CD14-positive monocyte (primary cell): Measurements from ENCODE around the gene PCDHB7. TPM values are rescaled to one million over a fixed set of nuclear protein-coding genes. Genes with fewer than 3 reads are reported as not detected.

Experiments
- DNase-seq, 3 donors: peaks; one replicate each; pipeline ENCODE4 v3.0.0-alpha.2; 2011 to 2022
- H2AFZ ChIP-seq: 2 replicates; pipeline ENCODE4 v1.6.0; 2012; ENCODE audit warnings: mild to moderate bottlenecking, low read depth, low read length, inconsistent platforms; ENCODE audit not compliant: insufficient read depth, poor library complexity, severe bottlenecking
- H3K27ac ChIP-seq, 2 donors: 1 replicate in 1 of 2; 2 replicates in 1 of 2; pipeline ENCODE4 v1.5.1; 2012 to 2013; ENCODE audit warnings: low read length in 2 of 2, control low read depth in 1 of 2, inconsistent platforms in 1 of 2, low read depth in 1 of 2, mild to moderate bottlenecking in 1 of 2
- H3K27me3 ChIP-seq, 2 donors: one replicate each; pipeline versions ENCODE4 v1.6.0 to v1.6.1; 2011 to 2013; ENCODE audit warnings: low read length in 2 of 2; ENCODE audit not compliant: control insufficient read depth in 2 of 2, insufficient read depth in 2 of 2
- H3K36me3 ChIP-seq, 2 donors: replicated peaks in 1 of 2; 1 replicate in 1 of 2; 2 replicates in 1 of 2; pipeline versions ENCODE4 v1.5.1 to v1.6.1; 2012 to 2013; ENCODE audit warnings: low read length in 2 of 2, control low read depth in 1 of 2, inconsistent platforms in 1 of 2, mild to moderate bottlenecking in 1 of 2; ENCODE audit not compliant: insufficient read depth in 2 of 2, control insufficient read depth in 1 of 2
- H3K4me1 ChIP-seq, 2 donors: 1 replicate in 1 of 2; 2 replicates in 1 of 2; pipeline versions ENCODE4 v1.5.1 to v1.6.1; 2012 to 2013; ENCODE audit warnings: low read length in 2 of 2, control low read depth in 1 of 2, inconsistent platforms in 1 of 2, mild to moderate bottlenecking in 1 of 2, moderate library complexity in 1 of 2; ENCODE audit not compliant: insufficient read depth in 2 of 2, control insufficient read depth in 1 of 2
- H3K4me2 ChIP-seq: replicated peaks from 2 replicates; pipeline ENCODE3; 2012; ENCODE audit warnings: low read length, moderate library complexity, mild to moderate bottlenecking; ENCODE audit not compliant: poor library complexity, severe bottlenecking; ENCODE audit errors: extremely low read depth
- H3K4me3 ChIP-seq, 3 experiments: fragments of 200-600 bp in 1 of 3; sonication (generic) in 1 of 3; replicated peaks in 1 of 3; 1 replicate in 2 of 3; 2 replicates in 1 of 3; pipeline ENCODE4 v1.5.1; 2011 to 2013; ENCODE audit warnings: low read length in 3 of 3, mild to moderate bottlenecking in 3 of 3, control low read depth in 2 of 3, low read depth in 2 of 3, inconsistent platforms in 1 of 3, moderate library complexity in 1 of 3
- H3K79me2 ChIP-seq: 2 replicates; pipeline ENCODE4 v1.6.0; 2012; ENCODE audit warnings: mild to moderate bottlenecking, control low read depth, inconsistent platforms, low read length, moderate library complexity; ENCODE audit not compliant: insufficient read depth
- H3K9ac ChIP-seq: 2 replicates; pipeline ENCODE4 v1.6.0; 2017; ENCODE audit warnings: low read length, mild to moderate bottlenecking; ENCODE audit not compliant: insufficient read depth, poor library complexity, severe bottlenecking
- H3K9me3 ChIP-seq, 2 donors: replicated peaks in 1 of 2; 1 replicate in 1 of 2; 2 replicates in 1 of 2; pipeline versions ENCODE4 v1.5.1 to v1.6.1; 2012 to 2013; ENCODE audit warnings: low read length in 2 of 2, control low read depth in 1 of 2; ENCODE audit not compliant: control insufficient read depth in 1 of 2, insufficient read depth in 1 of 2
- H4K20me1 ChIP-seq: 2 replicates; pipeline ENCODE4 v1.6.0; 2012; ENCODE audit warnings: mild to moderate bottlenecking, low read length, control low read depth, moderate library complexity; ENCODE audit not compliant: insufficient read depth
- H3K27ac Mint-ChIP-seq, 7 donors: one replicate each; pipeline ENCODE4 v1.8.0; 2020; ENCODE audit warnings: mild to moderate bottlenecking in 7 of 7, mixed read lengths in 7 of 7, moderate library complexity in 6 of 7, inconsistent platforms in 2 of 7
- H3K27me3 Mint-ChIP-seq, 3 donors: one replicate each; pipeline ENCODE4 v1.8.0; 2021 to 2022; ENCODE audit warnings: low read depth in 3 of 3, mild to moderate bottlenecking in 3 of 3, mixed read lengths in 3 of 3, moderate library complexity in 3 of 3, inconsistent platforms in 1 of 3
- H3K36me3 Mint-ChIP-seq, 2 donors: one replicate each; pipeline ENCODE4 v1.8.0; 2020; ENCODE audit warnings: mixed read lengths in 2 of 2, inconsistent platforms in 1 of 2, mild to moderate bottlenecking in 1 of 2
- H3K4me1 Mint-ChIP-seq: one replicate; pipeline ENCODE4 v1.8.0; 2020; ENCODE audit warnings: mild to moderate bottlenecking, mixed read lengths
- H3K4me3 Mint-ChIP-seq, 2 donors: one replicate each; pipeline ENCODE4 v1.8.0; 2020; ENCODE audit warnings: mild to moderate bottlenecking in 2 of 2, mixed read lengths in 2 of 2, moderate library complexity in 1 of 2
- H3K9me3 Mint-ChIP-seq, 7 donors: one replicate each; pipeline ENCODE4 v1.8.0; 2020 to 2022; ENCODE audit warnings: mixed read lengths in 7 of 7, mild to moderate bottlenecking in 6 of 7, moderate library complexity in 6 of 7, inconsistent platforms in 2 of 7
- CTCF ChIP-seq: fragments of 200-600 bp; IDR thresholded peaks from one replicate; pipeline ENCODE4 v1.8.0; 2022; ENCODE audit warnings: antibody characterized with exemption, mild to moderate bottlenecking
- WGBS: methylation state at CpG from one replicate; pipeline ENCODE4 v1.1.5; 2013; ENCODE audit warnings: missing lambda C conversion rate; ENCODE audit not compliant: insufficient coverage; 5-methylcytosine and 5-hydroxymethylcytosine counted together
- intact Hi-C, 2 donors: fragments of 100-400 bp; cut with micrococcal nuclease; formaldehyde crosslinking; loops; one replicate each; pipeline versions ENCODE4 v1.15.0 to v1.15.1; 2023
- polyA plus RNA-seq, 3 donors: library from polyadenylated mRNA; depleted of rRNA in 1 of 3; unstranded in 2 of 3; stranded (reverse) in 1 of 3; fragments of 300-500 nt in 2 of 3; fragments of >200 nt in 1 of 3; fragmentation: Illumina TruSeq in 2 of 3; gene quantifications; 1 replicate in 2 of 3; 2 replicates in 1 of 3; pipeline ENCODE4 v1.2.3, GENCODE V29; 2012 to 2021

The PCDHB7 gene
- polyA plus RNA-seq, 3 donors, result not detected

- no CpG with 5 or more reads among the region's 1 CpG for WGBS
- Histone ChIP-seq H3K9me3 (peaks cover 10 to 12% of the 10 kb centered on the region in 2 donors), H3K4me2 (no peak overlapping the region), H2AFZ (no peak overlapping the region), H3K4me1 (no peaks in the 10 kb centered on the region), H4K20me1 (no peaks in the 10 kb centered on the region), H3K27ac (no peak overlapping the region), H3K27me3 (peaks cover 0 to 3% of the 10 kb centered on the region in 2 donors), H3K9ac (no peak overlapping the region), H3K4me3 (no peak overlapping the region), H3K79me2 (no peaks in the 10 kb centered on the region), H3K36me3 (no peaks in the 10 kb centered on the region)
- Mint-ChIP-seq H3K27ac (no peak overlapping the region), H3K27me3 (peaks cover 2 to 15% (median 13%) of the 10 kb centered on the region in 3 donors), H3K36me3 (no peaks in the 10 kb centered on the region), H3K9me3 (peaks cover 15 to 28% (median 20%) of the 10 kb centered on the region in 7 donors), H3K4me3 (no peak overlapping the region), H3K4me1 (no peaks in the 10 kb centered on the region)
- no peak for DNase-seq
- TF ChIP-seq CTCF, result no peak
- intact Hi-C loops, result no loop called here
Measured at GRCh38 chr5:141127305-141127704, 45.1 kb upstream of the PCDHB7 start.

- peaks cover 27 to 45% (median 37%) of the 10 kb centered on the region in 7 donors for H3K9me3 Mint-ChIP-seq
- H3K27ac Mint-ChIP-seq, result no peak within 1 kb of the TSS
- peaks cover 27 to 28% of the 10 kb centered on the region in 2 donors for H3K9me3 ChIP-seq
- peaks cover 1 to 19% (median 3%) of the 10 kb centered on the region in 3 donors for H3K27me3 Mint-ChIP-seq
- no peaks in the 10 kb centered on the region for H3K36me3 Mint-ChIP-seq
- no peaks in the 10 kb centered on the region for H4K20me1 ChIP-seq
- no peaks in the 10 kb centered on the region for H3K4me1 Mint-ChIP-seq
- peak within 1 kb of the TSS in 1 of 2 donors; percentile 36 for H3K4me3 Mint-ChIP-seq
- no peaks in the 10 kb centered on the region for H3K79me2 ChIP-seq
- no peak for TF ChIP-seq CTCF
- H3K36me3 ChIP-seq, result no peaks in the 10 kb centered on the region
- H3K4me3 ChIP-seq, result no peak within 1 kb of the TSS
- 28% methylated on average over 21 of the region's 22 CpGs for WGBS
- no peak within 1 kb of the TSS for H3K4me2 ChIP-seq
- no peak within 1 kb of the TSS for H3K27ac ChIP-seq
- intact Hi-C loops, result no loop called here
- no peak within 1 kb of the TSS for H3K9ac ChIP-seq
- peaks cover 0 to 6% of the 10 kb centered on the region in 2 donors for H3K27me3 ChIP-seq
- H3K4me1 ChIP-seq, result no peaks in the 10 kb centered on the region
- DNase-seq, result no peak
- H2AFZ ChIP-seq, result no peak within 1 kb of the TSS
Measured at GRCh38 chr5:141135030-141135717, 37.3 kb upstream of the PCDHB7 start, which contains the start of gene PCDHB5. PCDHB5 (plus strand) TSS chr5:141135206; CDS start chr5:141135435, 229 bp downstream.
